HG03442 (cell line): Measurements from ENCODE around the gene NEMP2.

ENCODE experiments used
- ATAC-seq: cut with Tn5 transposase; IDR thresholded peaks from one replicate; pipeline ENCODE4 v1.9.1; 2021; ENCODE audit warnings: mild to moderate bottlenecking, moderate library complexity; ENCODE audit not compliant: unreplicated experiment

The NEMP2 gene

GRCh38 chr2:190534310-190535120, at the start of gene NEMP2:
NEMP2 (minus strand) TSS chr2:190534722; CDS start chr2:190534655, 67 bp downstream.
- ATAC-seq = peak; percentile 70

GRCh38 chr2:190583507-190584337, 49.2 kb upstream of the NEMP2 start:
- peak; percentile 70 for ATAC-seq

GRCh38 chr2:190582736-190583506, 48.4 kb upstream of the NEMP2 start:
- ATAC-seq = peak; percentile 67

GRCh38 chr2:190582019-190582418, 47.5 kb upstream of the NEMP2 start:
- ATAC-seq = no peak

- no peak for ATAC-seq
These were observed 45.7 kb upstream of the NEMP2 start for GRCh38 chr2:190579915-190580846.

GRCh38 chr2:190579058-190579410, 44.5 kb upstream of the NEMP2 start:
- ATAC-seq = no peak

GRCh38 chr2:190578158-190579057, 43.9 kb upstream of the NEMP2 start:
- peak; percentile 40 for ATAC-seq

- no peak for ATAC-seq
These were observed 42.1 kb upstream of the NEMP2 start for GRCh38 chr2:190576573-190576972.

- no peak for ATAC-seq
These were observed 40.7 kb upstream of the NEMP2 start for GRCh38 chr2:190575263-190575662.

- ATAC-seq = no peak
These were observed 39.6 kb upstream of the NEMP2 start for GRCh38 chr2:190574169-190574568.

- ATAC-seq = no peak
These were observed 37.7 kb upstream of the NEMP2 start for GRCh38 chr2:190572246-190572645.

- no peak for ATAC-seq
These were observed 37.2 kb upstream of the NEMP2 start for GRCh38 chr2:190571686-190572085.

- ATAC-seq = no peak
These were observed 36.3 kb upstream of the NEMP2 start for GRCh38 chr2:190570871-190571270.

GRCh38 chr2:190569994-190570755, 35.7 kb upstream of the NEMP2 start:
- ATAC-seq = no peak

GRCh38 chr2:190564838-190565237, 30.3 kb upstream of the NEMP2 start:
- ATAC-seq = no peak

- no peak for ATAC-seq
These were observed 29.1 kb upstream of the NEMP2 start for GRCh38 chr2:190563646-190564045.

- ATAC-seq = peak; percentile 67
These were observed 28.6 kb upstream of the NEMP2 start for GRCh38 chr2:190563109-190563508.

- ATAC-seq = no peak
These were observed 27.6 kb upstream of the NEMP2 start for GRCh38 chr2:190562121-190562520.
